Mesenteric fat pad (tissue), 1 donor: Measurements from ENCODE around the gene CCDC187. TPM values are rescaled to one million over a fixed set of nuclear protein-coding genes. Genes with fewer than 3 reads are reported as not detected.

Experiments
- DNase-seq: peaks from one replicate; pipeline ENCODE4 v3.0.0-alpha.2; 2020; ENCODE audit warnings: low spot score
- total RNA-seq: library from RNA; stranded (reverse); fragmentation: NEBNext Ultra II Directional; extraction: Animal tissue kit (Norgen Biotek cat#: 25700); gene quantifications from one replicate; pipeline ENCODE4 v1.2.1, GENCODE V29; 2021
- donor health status: DM: yes; HTN: yes; CAD: no.

Gene CCDC187
- total RNA-seq, 1 donor from 2014 or later = not detected

DNA sequence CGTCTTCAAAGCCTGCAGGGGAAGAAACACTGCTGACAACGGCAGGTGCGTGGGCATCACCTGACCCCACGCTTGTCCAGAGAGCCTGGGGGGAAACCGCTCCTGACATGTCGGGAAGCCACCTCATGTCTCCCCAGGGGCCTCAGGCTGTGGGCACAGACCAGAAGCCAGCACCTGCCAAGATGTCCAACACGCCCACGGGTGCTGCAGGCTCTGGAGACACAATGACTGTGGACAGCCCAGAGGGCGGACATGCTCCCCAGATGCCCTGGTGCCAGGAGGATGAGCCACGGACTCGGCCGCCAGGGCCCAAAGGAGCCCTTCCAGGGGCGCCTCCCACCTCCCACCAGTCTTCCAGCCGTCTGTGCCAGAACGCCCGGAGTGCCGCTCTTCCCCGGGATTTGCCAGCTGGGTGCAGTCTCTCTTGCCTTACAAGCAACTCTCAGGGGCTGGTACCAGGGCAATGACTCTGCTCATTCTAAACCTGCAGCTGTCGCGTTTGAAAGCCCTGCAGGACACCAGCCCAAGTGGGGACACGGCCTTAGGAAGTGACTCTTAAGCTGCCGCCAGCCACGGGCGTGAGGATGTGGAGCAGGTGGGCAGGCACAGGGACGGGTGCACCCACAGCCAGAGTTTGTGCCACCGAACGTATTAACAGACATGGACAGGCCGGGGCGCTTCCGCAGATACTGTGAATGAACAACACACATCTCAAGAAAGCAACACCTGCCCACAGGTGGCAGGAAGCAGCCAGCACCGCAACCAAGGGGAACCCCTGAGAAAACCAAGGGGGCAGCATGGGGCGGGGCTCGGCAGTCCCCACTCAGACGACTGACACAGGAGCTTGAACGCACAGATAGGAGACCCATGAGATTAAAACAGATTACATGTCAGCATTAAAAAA is 92.2 kb downstream of the CCDC187 start:
- DNase-seq = no peak

DNA sequence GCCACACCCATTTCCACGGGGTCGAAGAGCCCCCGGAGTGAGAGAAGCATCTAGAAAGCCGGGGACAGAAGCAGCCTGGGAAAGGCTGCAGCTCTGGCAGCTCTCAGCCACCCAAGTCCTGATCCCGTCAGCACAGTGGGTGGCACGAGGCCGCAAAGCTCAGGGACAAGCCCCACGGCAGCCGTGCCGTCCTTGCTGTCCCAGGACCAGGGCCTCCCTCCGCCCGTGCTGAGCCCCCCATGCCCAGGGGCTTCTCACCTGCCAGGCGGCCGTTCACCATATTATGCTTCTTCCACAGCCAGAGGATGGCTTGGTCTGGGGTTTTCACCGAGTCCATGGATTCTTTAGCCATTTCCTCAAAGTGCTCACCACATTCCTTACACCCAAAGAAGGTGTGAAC is 92.9 kb downstream of the CCDC187 start:
- no peak for DNase-seq

DNA sequence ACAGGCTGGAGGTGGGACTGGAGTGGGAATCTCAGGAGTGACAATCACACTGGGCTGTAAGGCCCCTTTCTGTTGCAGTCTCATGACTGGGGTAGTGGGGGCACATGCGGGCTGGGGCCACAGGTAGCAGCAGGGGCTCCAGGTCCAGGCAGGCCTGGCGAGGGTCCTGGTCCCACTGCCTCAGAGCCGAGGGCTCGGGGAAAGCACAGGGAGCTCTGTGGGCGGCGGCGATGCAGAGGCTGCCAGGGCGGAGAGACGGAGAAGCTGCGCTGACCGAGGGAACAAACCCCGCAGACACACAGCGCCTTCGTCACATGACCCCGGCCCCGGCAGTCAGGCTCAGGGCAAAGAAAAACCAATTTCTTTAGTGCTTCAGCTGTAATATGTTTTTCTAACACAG is 93.6 kb downstream of the CCDC187 start:
- no peak for DNase-seq

DNA sequence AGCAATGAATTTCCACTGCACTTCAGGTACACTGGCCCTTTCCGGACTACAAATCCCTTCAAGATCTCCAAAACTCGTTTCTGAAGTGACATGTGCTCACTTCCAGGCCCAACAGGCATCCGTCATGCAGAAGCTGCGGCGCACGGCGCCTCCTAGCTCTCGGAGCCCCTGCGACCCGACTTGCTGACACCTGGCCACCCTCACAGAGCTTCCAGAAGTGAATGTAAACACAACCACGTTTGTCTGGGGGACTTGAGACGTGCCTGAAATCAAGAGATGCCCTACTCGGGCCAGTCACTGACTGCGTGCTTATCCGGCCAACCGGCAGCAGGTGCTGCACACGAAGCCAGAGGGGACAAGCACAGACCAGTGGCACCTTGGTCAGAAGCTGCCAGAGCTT is 94.1 kb downstream of the CCDC187 start:
- no peak for DNase-seq

DNA sequence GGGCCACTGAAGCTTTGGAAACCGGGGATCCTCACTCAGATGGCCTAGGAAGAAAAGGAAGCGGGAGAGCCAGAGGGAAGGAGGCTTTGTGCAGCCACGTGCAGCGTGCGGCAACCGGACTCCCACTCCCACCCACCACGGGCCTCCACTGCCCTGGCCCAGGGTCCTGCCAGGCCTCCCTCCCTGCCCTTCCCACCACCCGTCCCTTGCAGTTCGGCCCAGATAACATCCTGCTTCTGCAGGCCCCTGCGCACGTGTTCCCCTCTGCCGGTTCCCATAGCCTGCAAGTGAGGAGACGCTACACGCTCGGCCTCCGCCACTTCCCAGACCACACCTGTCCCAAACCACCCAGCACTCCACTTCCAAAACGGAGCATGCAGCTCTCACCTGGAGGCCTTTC is 94.7 kb downstream of the CCDC187 start:
- DNase-seq = no peak

DNA sequence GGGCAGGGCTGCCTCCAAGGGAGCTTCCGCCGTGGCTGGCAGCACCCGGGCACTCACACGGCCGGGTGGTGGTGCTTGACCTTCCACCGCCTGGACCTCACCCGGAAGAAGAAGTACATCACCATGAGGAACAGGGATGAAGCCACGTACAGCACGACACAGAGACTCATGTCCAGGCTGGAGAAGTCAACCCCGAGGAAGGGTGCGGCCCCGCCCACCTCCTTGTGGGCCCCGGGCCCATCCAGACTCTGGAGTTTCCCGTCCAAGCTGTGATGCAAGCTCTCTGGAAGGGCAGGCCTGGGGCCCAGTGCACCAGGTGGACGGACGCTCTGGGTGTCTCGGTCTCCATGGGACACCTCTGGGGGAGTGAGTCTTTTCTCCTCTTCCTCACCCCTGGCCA is 95.2 kb downstream of the CCDC187 start:
- no peak for DNase-seq

DNA sequence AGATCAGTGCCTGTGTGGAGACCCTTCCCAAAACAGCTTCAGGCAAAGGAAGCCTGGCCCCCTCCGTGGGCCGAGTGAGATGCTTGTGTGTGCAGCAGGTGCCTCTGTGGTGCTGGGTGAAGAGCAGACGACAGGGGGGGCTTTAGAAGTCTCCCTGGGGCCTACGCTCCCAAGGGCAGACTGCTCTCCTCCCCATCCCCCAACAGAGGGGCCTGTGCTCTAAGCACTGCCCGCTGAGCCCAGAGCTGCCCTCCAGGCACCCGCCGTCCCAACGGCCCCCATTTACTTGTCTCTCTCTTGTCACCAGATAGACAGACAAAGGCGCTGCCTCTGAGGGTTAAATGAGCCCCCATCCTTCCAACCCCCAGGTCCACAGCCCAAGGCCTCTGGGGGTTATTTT is 96.3 kb downstream of the CCDC187 start:
- no peak for DNase-seq

DNA sequence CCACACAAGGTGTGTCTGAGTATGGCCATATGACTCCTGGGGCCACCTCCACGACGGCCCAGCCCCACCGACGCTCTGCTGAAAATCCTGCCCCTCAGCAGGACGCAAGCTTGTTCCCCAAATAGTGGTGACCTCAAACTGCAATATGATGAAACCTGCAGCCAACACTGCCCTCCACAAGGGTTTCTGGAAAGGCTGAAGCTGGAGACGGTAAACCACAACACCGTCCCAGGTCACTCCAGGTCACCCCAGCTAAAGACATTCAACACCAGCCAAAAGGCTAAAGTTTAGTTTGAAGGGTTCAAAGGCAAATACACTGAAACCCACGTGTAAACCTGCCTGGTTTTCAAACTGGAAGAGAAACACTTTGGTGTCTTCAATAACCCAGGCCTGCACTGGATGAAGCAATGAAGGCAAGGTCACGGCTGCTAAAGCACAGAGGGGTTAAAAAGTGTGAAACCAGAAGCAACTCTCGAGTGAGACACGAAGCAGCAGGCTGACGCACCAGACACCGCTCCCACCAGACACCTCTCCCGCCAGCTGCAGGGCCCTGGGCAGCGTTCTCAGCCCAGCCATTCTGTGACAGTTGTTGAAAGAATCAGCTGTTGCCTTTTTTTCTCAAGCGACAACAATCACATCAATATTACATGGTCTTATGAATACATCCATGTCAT is 97.2 kb downstream of the CCDC187 start:
- no peak for DNase-seq

DNA sequence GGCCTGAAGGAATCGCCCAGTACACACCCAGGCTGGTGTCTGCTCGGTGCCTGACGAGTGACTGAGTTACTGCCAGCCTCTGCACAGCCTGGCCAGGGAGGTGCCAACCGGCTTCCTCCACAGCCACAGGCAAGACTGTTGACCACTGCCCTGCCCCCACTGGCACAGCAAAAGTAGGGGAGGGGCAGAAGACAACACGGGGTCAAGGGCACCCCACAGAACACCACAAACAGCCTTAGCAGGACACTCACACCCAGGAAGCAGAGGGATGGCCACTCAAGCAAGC is 98.2 kb downstream of the CCDC187 start:
- no peak for DNase-seq

DNA sequence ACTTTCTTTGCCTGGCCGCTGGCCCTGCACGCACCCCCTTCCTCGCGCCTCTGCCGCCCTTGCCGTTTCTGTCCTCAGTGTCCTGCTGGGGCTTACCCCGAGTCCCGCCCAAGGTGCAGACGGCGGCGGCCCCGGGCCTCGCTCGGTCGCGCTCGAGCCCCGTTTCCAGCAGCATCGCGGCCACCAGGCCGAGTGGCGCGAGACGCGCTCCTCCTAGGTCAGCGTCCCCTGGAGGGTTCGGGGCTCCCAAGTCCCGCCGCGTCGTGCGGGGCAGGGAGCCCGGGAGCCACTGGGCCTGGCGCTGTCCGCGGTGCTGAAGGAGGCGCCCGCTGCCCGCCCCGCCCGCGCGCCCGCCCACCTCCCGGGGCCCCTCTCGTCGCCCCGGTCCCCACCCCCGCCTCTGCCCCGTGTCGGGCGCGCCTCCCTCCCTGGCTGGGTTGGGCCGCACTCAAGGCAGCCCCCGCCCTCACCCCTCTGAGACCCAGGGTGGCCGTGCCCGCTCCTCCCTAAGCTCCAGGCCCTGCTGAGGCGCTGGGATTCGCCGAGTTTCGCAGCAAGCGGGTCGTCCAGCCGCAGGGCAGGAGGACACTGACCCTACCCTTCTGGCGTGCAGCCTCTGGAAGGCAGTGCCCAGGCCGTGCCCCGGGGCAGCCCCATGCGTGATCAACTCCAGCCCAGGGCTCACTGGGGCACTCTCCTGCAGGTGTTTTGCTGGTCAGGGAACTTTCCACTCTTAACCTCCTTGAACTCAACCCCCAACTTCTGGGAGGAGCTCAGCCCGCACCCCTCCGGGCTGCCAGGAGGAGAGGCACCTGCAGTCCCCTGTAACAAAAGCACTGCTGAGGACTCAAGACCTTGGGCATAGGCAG is 98.8 kb downstream of the CCDC187 start, which contains the start of gene LHX3:
TSS of gene LHX3 (minus strand) at position 291 of the 869 bp plus-strand sequence. CDS start at position 175, 116 bp downstream.
- DNase-seq = no peak

DNA sequence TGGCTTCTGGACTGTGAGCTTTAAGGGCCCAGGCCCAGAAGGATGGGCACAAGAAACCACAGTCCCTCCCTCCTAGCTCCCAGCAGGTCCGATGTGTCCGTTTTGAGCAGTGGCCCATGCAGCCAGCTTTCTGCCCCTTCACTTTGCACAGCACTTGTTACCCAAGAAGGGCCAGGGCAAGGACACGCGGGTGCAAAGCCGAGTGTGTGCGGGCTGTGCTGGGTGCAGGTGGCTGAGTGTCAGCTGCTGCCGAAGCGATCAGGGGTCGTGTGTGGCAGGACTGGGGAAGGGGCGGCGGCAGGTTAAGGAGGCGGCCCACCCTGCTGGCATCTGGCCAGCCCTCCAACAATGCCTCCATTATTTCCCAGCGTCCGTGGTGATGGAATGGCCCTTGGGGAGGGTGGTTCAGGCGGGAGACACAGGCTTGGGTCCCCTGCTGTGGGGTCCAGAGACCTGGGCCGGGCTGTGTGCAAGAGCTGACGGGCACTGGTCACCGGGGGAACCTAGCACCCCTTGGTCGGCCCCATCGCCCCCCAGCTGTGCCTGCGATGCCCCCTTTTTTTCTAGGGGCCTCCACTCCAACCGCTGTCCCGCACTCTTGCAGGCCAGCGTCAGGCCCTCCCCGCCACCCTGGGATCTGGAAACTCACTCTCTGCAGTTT is 99.6 kb downstream of the CCDC187 start:
- DNase-seq = no peak

DNA sequence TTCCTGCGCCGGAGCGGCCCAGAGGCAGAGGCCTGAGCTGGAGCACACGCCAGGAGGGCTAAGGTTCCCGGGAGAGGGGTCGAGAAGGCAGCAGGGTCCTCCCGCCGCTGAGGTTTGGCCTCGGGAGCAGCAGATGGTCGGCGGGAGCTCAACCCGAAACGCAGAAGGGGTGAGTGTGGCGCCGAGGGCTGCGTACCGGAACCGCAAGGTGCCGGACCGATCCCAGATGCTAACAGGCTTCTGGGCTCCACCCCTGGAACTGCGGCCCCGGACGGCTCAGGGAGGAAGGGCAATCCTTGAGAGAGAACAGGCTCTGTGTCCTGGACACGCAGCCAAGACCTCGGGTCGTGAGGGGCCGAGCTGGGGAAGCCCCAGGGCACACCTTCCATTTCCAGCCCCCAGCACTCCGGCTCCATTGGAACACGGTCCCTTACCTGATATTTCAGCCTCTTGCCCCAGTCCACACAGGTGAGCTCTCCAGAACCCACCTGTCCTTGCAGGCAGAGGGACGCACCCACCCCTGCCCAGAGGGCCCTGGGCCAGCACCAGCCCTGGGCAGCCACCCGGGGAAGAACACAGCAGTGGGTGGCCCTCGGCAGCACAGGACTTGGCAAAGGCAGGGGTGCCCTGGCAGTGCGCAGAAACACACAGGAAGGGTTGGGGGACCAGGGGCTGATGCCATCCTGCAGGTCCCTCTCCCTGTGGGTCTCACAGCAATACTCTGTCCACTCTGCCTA is 100.3 kb downstream of the CCDC187 start:
- no peak for DNase-seq

DNA sequence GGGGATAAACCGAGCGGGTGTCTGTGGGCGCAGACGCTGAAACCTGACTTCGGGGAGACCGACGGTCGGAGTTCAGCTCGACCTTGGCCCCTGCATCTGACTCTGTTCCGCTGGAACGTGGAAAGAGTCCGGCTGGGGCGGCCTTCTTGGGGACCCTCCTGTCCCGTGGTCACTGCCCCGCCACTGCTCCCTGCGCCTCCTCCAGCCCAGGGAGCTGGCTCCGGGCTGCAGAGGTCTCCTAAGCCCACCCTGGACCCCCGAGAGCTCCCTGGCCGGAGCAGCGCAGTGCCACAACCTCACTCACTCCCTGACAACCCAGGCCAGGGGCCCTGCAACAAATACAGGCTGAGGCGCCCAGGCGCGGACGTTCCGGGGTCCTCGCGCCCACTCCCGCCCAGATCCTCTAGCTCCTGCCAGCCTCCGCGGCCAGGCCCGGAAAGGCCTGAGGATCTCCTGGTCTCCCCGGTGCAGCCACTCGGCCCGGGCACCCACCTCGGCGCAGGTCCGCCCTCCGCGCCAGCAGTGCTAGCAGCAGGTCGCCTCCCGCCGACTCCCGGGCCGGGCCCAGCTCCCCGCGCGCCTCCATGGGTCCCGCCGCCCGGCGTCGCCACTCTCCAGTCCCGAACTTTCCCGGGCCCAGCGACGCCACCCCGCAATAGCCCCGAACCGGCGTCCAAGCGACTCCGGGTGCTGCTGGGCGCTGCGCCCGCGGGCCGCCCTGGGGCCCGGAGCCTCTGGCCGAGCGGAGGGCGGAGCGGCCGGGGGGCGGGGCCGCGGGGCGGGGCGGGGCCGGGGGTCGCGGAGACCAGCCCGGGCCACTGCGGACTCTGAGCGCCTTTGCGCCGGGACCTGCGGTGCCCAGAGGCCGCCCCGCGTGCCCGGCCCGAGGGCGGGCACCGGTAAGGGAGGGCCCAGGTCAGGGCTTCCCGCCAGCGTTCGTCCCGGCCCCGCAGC is 101.2 kb downstream of the CCDC187 start:
- DNase-seq = no peak

DNA sequence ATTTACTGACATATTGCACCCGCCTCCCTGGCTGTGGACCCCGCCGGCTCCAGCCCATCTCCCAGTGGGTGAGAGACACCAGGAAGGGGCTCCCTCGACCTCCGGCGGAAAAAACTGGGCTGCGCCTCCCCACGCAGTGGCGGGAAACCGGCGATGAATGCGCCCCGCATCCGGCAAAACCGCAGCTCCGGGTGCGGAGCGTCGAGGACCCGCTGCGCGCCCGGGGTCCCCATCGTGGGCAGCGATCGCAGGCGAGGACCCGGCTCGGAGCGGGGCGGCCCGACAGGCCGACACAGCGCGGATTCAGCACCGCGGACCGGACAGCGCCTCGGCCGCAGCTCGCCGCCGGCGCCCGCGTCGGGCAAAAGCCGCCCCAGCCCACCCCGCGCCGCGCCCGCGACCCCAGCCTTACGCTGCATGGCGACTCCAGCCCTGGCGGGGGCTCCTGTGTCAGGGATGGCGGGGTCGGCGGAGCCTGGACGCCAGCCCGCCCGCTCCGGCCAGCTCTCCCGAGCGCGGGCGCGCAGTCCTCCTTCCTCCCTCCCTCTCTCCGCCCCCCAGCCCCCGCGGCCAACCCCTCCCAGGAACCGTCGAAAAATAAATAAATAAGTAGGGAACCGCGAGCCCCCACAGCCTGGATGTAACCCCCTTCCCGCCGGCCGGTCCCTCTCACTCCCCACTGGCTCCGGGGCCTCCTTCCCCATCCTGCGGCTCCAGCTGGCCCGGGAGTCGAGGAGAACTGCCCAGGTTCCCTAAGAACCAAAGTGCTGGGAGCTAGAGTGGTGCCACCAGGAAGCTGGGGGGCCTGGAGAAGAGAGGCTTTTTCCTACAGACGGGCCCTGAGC is 102.1 kb downstream of the CCDC187 start:
- no peak for DNase-seq

DNA sequence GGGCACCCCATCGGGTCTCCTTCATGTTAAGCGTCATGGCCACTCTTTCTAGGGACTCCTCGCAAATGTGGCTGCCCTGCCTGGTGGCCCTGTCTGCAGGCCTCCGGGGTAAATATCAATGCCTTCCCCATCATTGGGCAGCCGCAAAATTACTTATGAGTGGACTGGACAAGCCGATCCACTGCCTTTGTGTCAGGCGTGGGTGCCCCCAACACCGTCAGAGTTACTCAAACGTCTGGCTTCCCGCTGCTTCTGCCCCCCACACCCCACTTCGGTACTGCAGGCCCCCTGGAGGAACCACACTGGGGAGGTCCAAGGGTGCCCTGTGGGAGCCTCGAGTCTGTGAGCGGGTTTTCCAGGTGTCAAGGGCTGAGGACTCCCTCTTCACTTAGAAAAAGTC is 102.7 kb downstream of the CCDC187 start:
- DNase-seq = no peak

DNA sequence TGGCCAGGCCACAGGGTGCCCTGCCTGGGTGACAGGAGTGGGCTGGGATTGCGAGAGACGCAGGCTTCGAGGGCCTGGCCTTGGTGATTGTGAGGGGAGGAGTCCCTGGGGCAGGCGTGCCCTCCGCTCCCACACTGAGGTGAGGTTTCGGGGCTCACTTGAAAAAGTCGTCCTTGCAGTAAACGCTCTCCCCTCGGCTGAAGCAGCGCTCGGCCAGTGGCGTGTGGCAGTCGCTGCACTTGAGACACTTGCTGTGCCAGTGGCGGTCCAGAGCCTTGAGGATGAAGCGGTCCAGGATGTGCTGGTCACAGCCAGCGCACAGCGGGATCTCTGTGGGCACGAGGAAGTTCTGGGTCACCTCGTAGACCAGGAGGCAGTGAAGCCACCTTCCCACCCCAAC is 103.5 kb downstream of the CCDC187 start:
- no peak for DNase-seq
